MM.1S (cell line): ENCODE data around the gene TIPIN.

Source experiments
- CTCF ChIP-seq: fragments of 300-600 bp; sonication (generic); IDR thresholded peaks from 2 replicates; pipeline ENCODE4 v1.5.1; 2016; ENCODE audit warnings: antibody characterized with exemption, low read length, mixed read lengths
- EZH2phosphoT487 ChIP-seq: fragments of 300-600 bp; sonication (generic); IDR thresholded peaks from 2 replicates; pipeline ENCODE4 v1.6.1; 2018; ENCODE audit warnings: antibody characterized with exemption, low read length

GRCh38 chr15:66389859-66390381 is 33.4 kb upstream of the TIPIN start:
- TF ChIP-seq CTCF (no peak), EZH2phosphoT487 (no peak)
